Measurements from ENCODE around the gene VPS35L.

VPS35L gene

GRCh38 chr16:19687279-19687678 is 131.8 kb downstream of the VPS35L start:
- no peak for DNase-seq (ENCODE audit: low read depth in 2 of 2)
- no peak overlapping the region for H3K4me3 ChIP-seq (replicated peaks in 1 of 2; ENCODE audit: low read depth in 2 of 2, low read length in 2 of 2)
- TF ChIP-seq CTCF (IDR thresholded peaks at IDR 0.05; ENCODE audit: low read depth, low read length), result no peak

GRCh38 chr16:19688396-19689024 is 133.0 kb downstream of the VPS35L start:
- no peak for TF ChIP-seq CTCF (IDR thresholded peaks at IDR 0.05; ENCODE audit: low read depth, low read length)
- H3K4me3 ChIP-seq (replicated peaks in 1 of 2; ENCODE audit: low read depth in 2 of 2, low read length in 2 of 2), result no peak overlapping the region
- no peak for DNase-seq (ENCODE audit: low read depth in 2 of 2)

GRCh38 chr16:19689342-19689741 is 133.8 kb downstream of the VPS35L start:
- no peak for TF ChIP-seq CTCF (IDR thresholded peaks at IDR 0.05; ENCODE audit: low read depth, low read length)
- no peak for DNase-seq (ENCODE audit: low read depth in 2 of 2)

GRCh38 chr16:19690196-19690595 is 134.7 kb downstream of the VPS35L start:
- no peak overlapping the region for H3K4me3 ChIP-seq (replicated peaks in 1 of 2; ENCODE audit: low read depth in 2 of 2, low read length in 2 of 2)
- TF ChIP-seq CTCF (IDR thresholded peaks at IDR 0.05; ENCODE audit: low read depth, low read length), result no peak
- DNase-seq (ENCODE audit: low read depth in 2 of 2), result peak in 1 of 2 donors; percentile 19

More at GRCh38 chr16:19689342-19689741, 133.8 kb downstream of the VPS35L start:
- H3K4me3 ChIP-seq (replicated peaks in 1 of 2; ENCODE audit: low read depth in 2 of 2, low read length in 2 of 2), result no peak overlapping the region

- DNase-seq (ENCODE audit: low read depth in 2 of 2), result no peak
Observed at GRCh38 chr16:19691161-19691711, 135.7 kb downstream of the VPS35L start.

GRCh38 chr16:19694989-19695388 is 139.5 kb downstream of the VPS35L start:
- peak in 1 of 2 donors; percentile 27 for DNase-seq (ENCODE audit: low read depth in 2 of 2)
- TF ChIP-seq CTCF (IDR thresholded peaks at IDR 0.05; ENCODE audit: low read depth, low read length), result no peak
- no peak overlapping the region for H3K4me3 ChIP-seq (replicated peaks in 1 of 2; ENCODE audit: low read depth in 2 of 2, low read length in 2 of 2)

More at GRCh38 chr16:19691161-19691711, 135.7 kb downstream of the VPS35L start:
- TF ChIP-seq CTCF (IDR thresholded peaks at IDR 0.05; ENCODE audit: low read depth, low read length), result no peak
- no peak overlapping the region for H3K4me3 ChIP-seq (replicated peaks in 1 of 2; ENCODE audit: low read depth in 2 of 2, low read length in 2 of 2)
